OCI-LY7 (cell line): ENCODE data around the gene NMT1. TPM values are rescaled to one million over a fixed set of nuclear protein-coding genes. Genes with fewer than 3 reads are reported as not detected.

Experiments
- BruUV-seq: library from RNA; stranded (reverse); fragments of 400-500 nt; replicated peaks from 2 replicates; lab custom pipeline; 2021; lab: Mats Ljungman, UMichigan
- CTCF ChIA-PET: fragments of 300-600 bp; sonication (Branson Sonifier 250); formaldehyde crosslinking; loops from one replicate; lab custom pipeline; 2022; ENCODE audit warnings: antibody characterized with exemption; ENCODE audit not compliant: unreplicated experiment; lab: Charles Lee
- POLR2A ChIA-PET: fragments of 300-600 bp; sonication (Branson Sonifier 250); formaldehyde crosslinking; loops from one replicate; lab custom pipeline; 2022; ENCODE audit warnings: antibody characterized with exemption; lab: Charles Lee
- DNase-seq: peaks from one replicate; pipeline ENCODE4 v3.0.0-alpha.2; 2015; ENCODE audit warnings: low spot score
- H2AFZ ChIP-seq: fragments of 200-600 bp; sonication (generic), shearing (Covaris generic); 2 replicates; pipeline ENCODE4 v1.6.1; 2014; ENCODE audit warnings: mild to moderate bottlenecking, antibody characterized with exemption, low read length, moderate library complexity
- H3K27ac ChIP-seq: fragments of 200-600 bp; sonication (generic); 2 replicates; pipeline ENCODE4 v1.5.1; 2014; ENCODE audit warnings: mixed run types, low read depth, mild to moderate bottlenecking, moderate library complexity, low read length, inconsistent platforms; ENCODE audit not compliant: poor library complexity, severe bottlenecking
- H3K36me3 ChIP-seq: fragments of 200-600 bp; sonication (generic); 2 replicates; pipeline ENCODE4 v1.6.1; 2014; ENCODE audit warnings: mild to moderate bottlenecking, antibody characterized with exemption, low read length, moderate library complexity, mixed read lengths; ENCODE audit not compliant: insufficient read depth
- H3K4me1 ChIP-seq: fragments of 200-600 bp; sonication (generic); 2 replicates; pipeline ENCODE4 v1.5.1; 2014; ENCODE audit warnings: mild to moderate bottlenecking, low read length; ENCODE audit not compliant: insufficient read depth, poor library complexity, severe bottlenecking
- H3K4me2 ChIP-seq: fragments of 200-600 bp; sonication (generic); 2 replicates; pipeline ENCODE4 v1.6.1; 2014; ENCODE audit warnings: mild to moderate bottlenecking, low read length
- H3K4me3 ChIP-seq: fragments of 200-600 bp; sonication (generic); 2 replicates; pipeline ENCODE4 v1.5.1; 2014; ENCODE audit warnings: mild to moderate bottlenecking, low read depth, low read length; ENCODE audit not compliant: poor library complexity, severe bottlenecking
- H3K79me2 ChIP-seq: fragments of 200-600 bp; sonication (generic); 2 replicates; pipeline ENCODE4 v1.6.1; 2016; ENCODE audit warnings: low read depth, mild to moderate bottlenecking, low read length, moderate library complexity, mixed read lengths; ENCODE audit not compliant: insufficient read depth
- H3K9me2 ChIP-seq: fragments of 200-600 bp; sonication (generic); 2 replicates; pipeline ENCODE4 v1.6.1; 2016; ENCODE audit warnings: mild to moderate bottlenecking, low read length, mixed read lengths; ENCODE audit not compliant: insufficient read depth
- H3K9me3 ChIP-seq: fragments of 200-600 bp; sonication (generic); 2 replicates; pipeline ENCODE4 v1.6.1; 2014; ENCODE audit warnings: mild to moderate bottlenecking, mixed run types, low read length, mixed read lengths
- H4K20me1 ChIP-seq: fragments of 200-600 bp; sonication (generic); 2 replicates; pipeline ENCODE4 v1.6.1; 2014; ENCODE audit warnings: mild to moderate bottlenecking, antibody characterized with exemption, low read length, moderate library complexity, mixed read lengths; ENCODE audit not compliant: insufficient read depth
- EZH2phosphoT487 ChIP-seq: fragments of 200-600 bp; sonication (generic); IDR thresholded peaks from 2 replicates; pipeline ENCODE4 v1.6.1; 2018; ENCODE audit warnings: low read depth, borderline replicate concordance, mild to moderate bottlenecking, mixed run types, antibody characterized with exemption, low read length, moderate library complexity, mixed read lengths
- intact Hi-C: fragments of 100-400 bp; cut with micrococcal nuclease; formaldehyde crosslinking; loops from one replicate; pipeline ENCODE4 v1.10.0; 2022; ENCODE audit not compliant: unreplicated experiment
- total RNA-seq, 2 experiments: library from RNA; depleted of rRNA in 1 of 2; stranded (reverse); fragments of >200 nt in 1 of 2; shearing (Covaris generic) in 1 of 2; gene quantifications; 2 replicates each; pipeline ENCODE4 v1.2.3, GENCODE V29; 2014 to 2022
- TF ChIP-seq, protein P1 (sequence below): fragments of 200-600 bp; sonication (generic); conservative IDR thresholded peaks from 2 replicates; pipeline ENCODE4 v1.5.1; 2014; ENCODE audit warnings: mild to moderate bottlenecking, antibody characterized with exemption, low read length, moderate library complexity, mixed read lengths

NMT1 gene
- total RNA-seq, 2 experiments from 2014 or later = 82.3 to 134 TPM

- no peaks in the 10 kb centered on the region for H3K79me2 ChIP-seq
- H3K4me3 ChIP-seq = no peak overlapping the region
- TF ChIP-seq EZH2phosphoT487 = no peak
- TF ChIP-seq, protein P1, sequence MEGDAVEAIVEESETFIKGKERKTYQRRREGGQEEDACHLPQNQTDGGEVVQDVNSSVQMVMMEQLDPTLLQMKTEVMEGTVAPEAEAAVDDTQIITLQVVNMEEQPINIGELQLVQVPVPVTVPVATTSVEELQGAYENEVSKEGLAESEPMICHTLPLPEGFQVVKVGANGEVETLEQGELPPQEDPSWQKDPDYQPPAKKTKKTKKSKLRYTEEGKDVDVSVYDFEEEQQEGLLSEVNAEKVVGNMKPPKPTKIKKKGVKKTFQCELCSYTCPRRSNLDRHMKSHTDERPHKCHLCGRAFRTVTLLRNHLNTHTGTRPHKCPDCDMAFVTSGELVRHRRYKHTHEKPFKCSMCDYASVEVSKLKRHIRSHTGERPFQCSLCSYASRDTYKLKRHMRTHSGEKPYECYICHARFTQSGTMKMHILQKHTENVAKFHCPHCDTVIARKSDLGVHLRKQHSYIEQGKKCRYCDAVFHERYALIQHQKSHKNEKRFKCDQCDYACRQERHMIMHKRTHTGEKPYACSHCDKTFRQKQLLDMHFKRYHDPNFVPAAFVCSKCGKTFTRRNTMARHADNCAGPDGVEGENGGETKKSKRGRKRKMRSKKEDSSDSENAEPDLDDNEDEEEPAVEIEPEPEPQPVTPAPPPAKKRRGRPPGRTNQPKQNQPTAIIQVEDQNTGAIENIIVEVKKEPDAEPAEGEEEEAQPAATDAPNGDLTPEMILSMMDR = no peak
- H3K36me3 ChIP-seq = peaks cover 92% of the 10 kb centered on the region
- ChIA-PET POLR2A (interaction anchor here (1.4 kb wide), 1 partner anchor 9 kb away, joined by 3 read pairs; no protein-coding TSS in a partner anchor), CTCF (no interaction called here)
- no peaks in the 10 kb centered on the region for H3K9me2 ChIP-seq
- DNase-seq = no peak
- no peaks in the 10 kb centered on the region for H3K9me3 ChIP-seq
- H2AFZ ChIP-seq = no peak overlapping the region
- no peaks in the 10 kb centered on the region for H3K4me1 ChIP-seq
- no peak overlapping the region for H3K4me2 ChIP-seq
- intact Hi-C loops = no loop called here
- no peaks in the 10 kb centered on the region for H4K20me1 ChIP-seq
- BruUV-seq = no TSS peak
- no peak overlapping the region for H3K27ac ChIP-seq
Observed at GRCh38 chr17:45086391-45086790, 25.3 kb downstream of the NMT1 start.

- H3K4me2 ChIP-seq = no peak overlapping the region
- no peaks in the 10 kb centered on the region for H4K20me1 ChIP-seq
- intact Hi-C loops = no loop called here
- no peak overlapping the region for H2AFZ ChIP-seq
- peaks cover 92% of the 10 kb centered on the region for H3K36me3 ChIP-seq
- TSS peak; percentile 9 for BruUV-seq
- no peak overlapping the region for H3K4me3 ChIP-seq
- no peaks in the 10 kb centered on the region for H3K79me2 ChIP-seq
- no peak for DNase-seq
- H3K4me1 ChIP-seq = no peaks in the 10 kb centered on the region
- no peaks in the 10 kb centered on the region for H3K9me2 ChIP-seq
- H3K9me3 ChIP-seq = no peaks in the 10 kb centered on the region
- no peak overlapping the region for H3K27ac ChIP-seq
- ChIA-PET POLR2A (interaction anchor here (1.4 kb wide), 1 partner anchor 10 kb away, joined by 3 read pairs; no protein-coding TSS in a partner anchor), CTCF (no interaction called here)
- no peak for TF ChIP-seq EZH2phosphoT487
- TF ChIP-seq, protein P1 = no peak
Observed at GRCh38 chr17:45086865-45087503, 25.9 kb downstream of the NMT1 start.

GRCh38 chr17:45087504-45087975 lies 26.4 kb downstream of the NMT1 start:
- no peaks in the 10 kb centered on the region for H3K9me3 ChIP-seq
- no peak overlapping the region for H3K4me3 ChIP-seq
- DNase-seq = no peak
- peaks cover 91% of the 10 kb centered on the region for H3K36me3 ChIP-seq
- H4K20me1 ChIP-seq = no peaks in the 10 kb centered on the region
- no peaks in the 10 kb centered on the region for H3K9me2 ChIP-seq
- H3K79me2 ChIP-seq = no peaks in the 10 kb centered on the region
- BruUV-seq = no TSS peak
- POLR2A ChIA-PET = interaction anchor here (0.9 kb wide), 1 partner anchor 12 kb away, joined by 4 read pairs; no protein-coding TSS in a partner anchor
- TF ChIP-seq EZH2phosphoT487 = no peak
- TF ChIP-seq, protein P1 = no peak
- H3K4me2 ChIP-seq = no peak overlapping the region
- CTCF ChIA-PET = no interaction called here
- H2AFZ ChIP-seq = no peak overlapping the region
- H3K27ac ChIP-seq = no peak overlapping the region
- H3K4me1 ChIP-seq = no peaks in the 10 kb centered on the region
- intact Hi-C loops = no loop called here
